Stimulated activated CD4-positive, alpha-beta T cell treated with anti-CD3 and anti-CD28 coated beads, TNF-alpha, amount 100 ng/mL, for 1 hour (primary cell): ENCODE measurements around the gene ATF4.
A peak's percentile ranks its signal among the peaks of the same experiment; 100 is the strongest.
"Not testable (repeated sequence)": the region's sequence is repeated elsewhere in the genome, so short reads cannot be mapped to it uniquely, and the experiment has no call there.

ENCODE experiments used
- DNase-seq, 3 donors: peaks; one replicate each; pipeline ENCODE4 v3.0.0-alpha.2; 2020; ENCODE audit warnings: low read depth in 3 of 3, low spot score in 1 of 3

ATF4 gene

GRCh38 chr22:39510529-39511149, 9.7 kb upstream of the ATF4 start:
- DNase-seq: no peak

- DNase-seq: no peak
Measured at GRCh38 chr22:39511226-39511625, 9.1 kb upstream of the ATF4 start.

- no peak for DNase-seq
Measured at GRCh38 chr22:39512026-39512425, 8.3 kb upstream of the ATF4 start.

GRCh38 chr22:39513791-39514190, 6.6 kb upstream of the ATF4 start:
- DNase-seq: no peak

- DNase-seq: peak in 1 of 3 donors; percentile 49
Measured at GRCh38 chr22:39514373-39514973, 5.9 kb upstream of the ATF4 start.

GRCh38 chr22:39515266-39516050, 4.9 kb upstream of the ATF4 start:
- DNase-seq: no peak

GRCh38 chr22:39517470-39517869, 2.9 kb upstream of the ATF4 start:
- no peak for DNase-seq

- no peak for DNase-seq
Measured at GRCh38 chr22:39518144-39518786, 2.1 kb upstream of the ATF4 start.

GRCh38 chr22:39518996-39519680, 1.2 kb upstream of the ATF4 start:
- no peak for DNase-seq

GRCh38 chr22:39519681-39520225, 609 bp upstream of the ATF4 start:
- DNase-seq: peak in 2 of 3 donors; percentile 86 to 94

- not testable (repeated sequence) for DNase-seq
Measured at GRCh38 chr22:39521106-39521885, 934 bp downstream of the ATF4 start.

- DNase-seq: not testable (repeated sequence)
Measured at GRCh38 chr22:39522091-39522490, 1.7 kb downstream of the ATF4 start.

- DNase-seq: no peak
Measured at GRCh38 chr22:39522567-39523300, 2.4 kb downstream of the ATF4 start.

GRCh38 chr22:39524089-39524752, 3.9 kb downstream of the ATF4 start:
- no peak for DNase-seq

- DNase-seq: no peak
Measured at GRCh38 chr22:39524753-39525657, 4.6 kb downstream of the ATF4 start.

GRCh38 chr22:39525658-39525975, 5.3 kb downstream of the ATF4 start:
- no peak for DNase-seq

GRCh38 chr22:39526736-39527171, 6.4 kb downstream of the ATF4 start:
- DNase-seq: no peak

GRCh38 chr22:39527481-39527961, 7.2 kb downstream of the ATF4 start:
- DNase-seq: no peak
